T47D (cell line): ENCODE measurements around the gene IFT25.
A peak's percentile ranks its signal among the peaks of the same experiment; 100 is the strongest.
"Not testable (repeated sequence)": the region's sequence is repeated elsewhere in the genome, so short reads cannot be mapped to it uniquely, and the experiment has no call there.

Experiments used
- DNase-seq, 2 experiments: peaks; one replicate each; pipeline versions ENCODE4 v3.0.0 to v3.0.0-alpha.2; 2011 to 2012; ENCODE audit warnings: low read depth in 1 of 2, low spot score in 1 of 2
- JUND ChIP-seq: IDR thresholded peaks from 2 replicates; pipeline ENCODE4 v1.6.1; 2012; ENCODE audit warnings: low read depth
- in situ Hi-C: cut with HindIII; loops from 2 replicates; pipeline ENCODE4 v1.10.0; 2016; ENCODE audit warnings: low sequenced_read_pairs, low pct_unique_long_range_greater_than_20kb

Gene IFT25

GRCh38 chr1:53878492-53879105 lies 66.9 kb downstream of the IFT25 start:
- in situ Hi-C loops = no loop called here
- TF ChIP-seq JUND = no peak
- DNase-seq = peak; percentile 20 to 65

DNA sequence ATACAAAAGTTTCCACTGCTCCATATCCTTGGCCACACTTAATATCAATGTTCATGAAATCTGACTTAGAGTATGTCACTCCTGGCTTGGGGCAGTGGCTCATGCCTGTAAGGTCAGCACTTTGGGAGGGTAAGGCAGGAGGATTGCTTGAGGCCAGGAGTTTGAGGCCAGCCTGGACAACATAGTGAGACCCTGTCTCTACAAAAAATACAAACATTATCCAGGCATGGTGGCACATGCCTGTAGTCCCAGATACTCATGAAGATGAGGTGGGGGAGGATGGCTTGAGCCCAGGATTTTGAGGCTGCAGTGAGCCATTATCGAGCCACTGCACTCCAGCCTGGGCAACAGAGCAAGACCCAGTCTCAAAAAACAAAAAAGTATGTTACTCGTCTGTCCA lies 70.3 kb downstream of the IFT25 start:
- DNase-seq, in situ Hi-C loops: not testable (repeated sequence)

- no peak for TF ChIP-seq JUND
- DNase-seq = no peak
- in situ Hi-C loops = no loop called here
Observed at GRCh38 chr1:53871773-53872484, 73.6 kb downstream of the IFT25 start.
